IPS-NIHi11 (cell line): Measurements from ENCODE around the gene ZNF99.
"Not testable (repeated sequence)": the region's sequence is repeated elsewhere in the genome, so short reads cannot be mapped to it uniquely, and the experiment has no call there.

Source experiments
- DNase-seq: peaks from one replicate; pipeline ENCODE4 v3.0.0; 2012; ENCODE audit warnings: mixed read lengths, low spot score

ZNF99 gene

GRCh38 chr19:22783651-22784410 lies at the start of gene ZNF99:
Gene ZNF99, minus strand, starts transcription at chr19:22784151. Its CDS starts 135 bp downstream, at chr19:22784016.
- DNase-seq = no peak

- DNase-seq = no peak
Measured at GRCh38 chr19:22832031-22832762, 48.2 kb upstream of the ZNF99 start, which contains the start of gene ZNF723. Gene ZNF723, plus strand, starts transcription at chr19:22832291. Its CDS starts 89 bp downstream, at chr19:22832380.

- DNase-seq = no peak
Measured at GRCh38 chr19:22831211-22831610, 47.3 kb upstream of the ZNF99 start.

- DNase-seq = no peak
Measured at GRCh38 chr19:22814124-22814523, 30.2 kb upstream of the ZNF99 start.

- DNase-seq = no peak
Measured at GRCh38 chr19:22807061-22807835, 23.3 kb upstream of the ZNF99 start.

- no peak for DNase-seq
Measured at GRCh38 chr19:22806418-22806817, 22.5 kb upstream of the ZNF99 start.

GRCh38 chr19:22797040-22797439 lies 13.1 kb upstream of the ZNF99 start:
- no peak for DNase-seq

GRCh38 chr19:22792863-22793262 lies 8.9 kb upstream of the ZNF99 start:
- DNase-seq = not testable (repeated sequence)

GRCh38 chr19:22735911-22736645 lies 47.9 kb downstream of the ZNF99 start:
- no peak for DNase-seq

GRCh38 chr19:22733691-22734090 lies 50.3 kb downstream of the ZNF99 start:
- DNase-seq = no peak

- not testable (repeated sequence) for DNase-seq
Measured at GRCh38 chr19:22728214-22728613, 55.7 kb downstream of the ZNF99 start.

GRCh38 chr19:22721533-22721932 lies 62.4 kb downstream of the ZNF99 start:
- DNase-seq = not testable (repeated sequence)

- DNase-seq = no peak
Measured at GRCh38 chr19:22708983-22709382, 75.0 kb downstream of the ZNF99 start.

GRCh38 chr19:22703096-22703495 lies 80.9 kb downstream of the ZNF99 start:
- not testable (repeated sequence) for DNase-seq

- not testable (repeated sequence) for DNase-seq
Measured at GRCh38 chr19:22702661-22703060, 81.3 kb downstream of the ZNF99 start.
